Aorta (tissue), 5 donors: ENCODE results near the gene BZW1. TPM values are rescaled to one million over a fixed set of nuclear protein-coding genes. Genes with fewer than 3 reads are reported as not detected.

Source experiments
- ATAC-seq: fragments of 200-7000 bp; cut with Tn5 transposase; one replicate; pipeline ENCODE4 v1.9.1; 2022; ENCODE audit warnings: moderate library complexity; ENCODE audit not compliant: low FRiP score
- DNase-seq, 2 donors: peaks; one replicate each; pipeline ENCODE4 v3.0.0-alpha.2; 2020
- H3K27ac ChIP-seq, 2 donors: one replicate each; pipeline ENCODE4 v1.5.1; 2013; ENCODE audit warnings: low read length in 2 of 2, mild to moderate bottlenecking in 2 of 2, moderate library complexity in 2 of 2, control low read depth in 1 of 2, inconsistent platforms in 1 of 2, low read depth in 1 of 2
- H3K27me3 ChIP-seq, 2 donors: one replicate each; pipeline ENCODE4 v1.6.1; 2013; ENCODE audit warnings: control low read depth in 1 of 2, low read length in 1 of 2, mild to moderate bottlenecking in 1 of 2, moderate library complexity in 1 of 2; ENCODE audit not compliant: insufficient read depth in 2 of 2, control insufficient read depth in 1 of 2
- H3K36me3 ChIP-seq, 2 donors: one replicate each; pipeline ENCODE4 v1.6.1; 2013; ENCODE audit warnings: control low read depth in 1 of 2, low read length in 1 of 2, mild to moderate bottlenecking in 1 of 2; ENCODE audit not compliant: insufficient read depth in 2 of 2, control insufficient read depth in 1 of 2
- H3K4me1 ChIP-seq, 2 donors: one replicate each; pipeline ENCODE4 v1.6.1; 2013; ENCODE audit warnings: low read length in 2 of 2, control low read depth in 1 of 2, mild to moderate bottlenecking in 1 of 2, moderate library complexity in 1 of 2; ENCODE audit not compliant: insufficient read depth in 2 of 2, control insufficient read depth in 1 of 2
- H3K4me3 ChIP-seq, 2 donors: one replicate each; pipeline ENCODE4 v1.5.1; 2013; ENCODE audit warnings: low read length in 2 of 2, control low read depth in 1 of 2, mild to moderate bottlenecking in 1 of 2
- H3K9me3 ChIP-seq: one replicate; pipeline ENCODE4 v1.6.1; 2013; ENCODE audit warnings: mild to moderate bottlenecking, low read length; ENCODE audit not compliant: control insufficient read depth
- WGBS, 2 donors: extraction: QIAGEN DNeasy Blood & Tissue Kit; methylation state at CpG; one replicate each; pipeline ENCODE4 v1.1.7; 2013; 5-methylcytosine and 5-hydroxymethylcytosine counted together
- intact Hi-C, 2 donors: fragments of 100-400 bp; cut with DNase I; formaldehyde crosslinking; loops; one replicate each; pipeline versions ENCODE4 v1.14.2 to v1.15.0; 2022
- polyA plus RNA-seq, 2 donors: library from polyadenylated mRNA; stranded (reverse); fragments of 200-250 nt; gene quantifications; one replicate each; pipeline ENCODE4 v1.2.3, GENCODE V29; 2013
- total RNA-seq, 2 donors: library from RNA; stranded (reverse); fragmentation: NEBNext Ultra II Directional; extraction: Animal tissue kit (Norgen Biotek cat#: 25700); gene quantifications; one replicate each; pipeline ENCODE4 v1.2.1, GENCODE V29; 2021
- donor health status: healthy with polysubstance abuse.
- donor health status: Bipolar disorder and iron deficiency.
- donor health status: DM: no; HTN: no; CAD: no.
- donor health status: DM: no; HTN: no; CAD: no.
- donor health status: DM: yes; HTN: yes; CAD: no.

The BZW1 gene
- total and polyA plus RNA-seq, 4 donors = 73.1 to 250 (median 136) TPM

DNA sequence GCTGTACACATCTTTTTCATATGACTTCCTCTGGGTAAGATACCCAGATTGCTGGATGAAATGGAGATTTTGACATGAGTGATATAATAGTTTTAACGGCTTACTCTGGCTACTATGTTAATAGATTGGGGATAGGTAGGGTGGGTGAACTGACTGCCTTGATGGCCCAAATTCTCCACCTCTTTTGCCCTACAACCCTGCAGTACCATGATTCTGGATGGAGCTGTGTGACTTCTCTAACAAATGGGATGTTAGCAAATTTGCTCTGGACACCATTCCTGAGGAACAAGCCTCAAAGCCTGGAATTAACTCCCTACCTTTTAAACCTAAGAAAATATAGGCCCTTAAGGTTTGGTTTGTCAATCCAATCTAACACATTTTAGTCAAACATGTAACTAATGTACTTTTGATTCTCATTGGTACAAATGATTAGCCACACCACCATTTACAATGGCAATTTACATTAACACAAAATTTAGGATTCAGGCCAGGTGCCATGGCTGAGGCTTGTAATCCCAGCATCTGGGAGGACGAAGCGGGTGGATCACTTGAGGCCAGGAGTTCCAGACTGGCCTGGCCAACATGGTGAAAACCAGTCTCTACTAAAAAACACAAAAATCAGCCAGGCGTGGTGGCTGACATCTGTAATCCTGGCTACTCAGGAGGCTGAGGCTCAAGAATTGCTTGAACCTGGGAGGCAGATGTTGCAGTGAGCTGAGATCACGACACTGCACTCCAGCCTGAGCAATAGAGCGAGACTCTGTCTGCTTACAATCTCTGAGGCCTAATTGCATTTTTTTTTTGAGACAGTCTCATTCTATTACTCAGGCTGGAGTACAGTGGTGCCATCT is 39.9 kb downstream of the BZW1 start:
- no peaks in the 10 kb centered on the region for H3K4me1 ChIP-seq
- peaks cover 11 to 13% of the 10 kb centered on the region in 2 donors for H3K36me3 ChIP-seq
- intact Hi-C loops = no loop called here
- no peaks in the 10 kb centered on the region for H3K9me3 ChIP-seq
- no peak for ATAC-seq
- H3K4me3 ChIP-seq = no peak overlapping the region
- H3K27ac ChIP-seq = peak overlapping the region in 1 of 2 donors; percentile 14
- DNase-seq = no peak
- H3K27me3 ChIP-seq = no peaks in the 10 kb centered on the region
- WGBS, 2 donors = 91 to 94% methylated on average over 6 of the region's 6 CpGs

DNA sequence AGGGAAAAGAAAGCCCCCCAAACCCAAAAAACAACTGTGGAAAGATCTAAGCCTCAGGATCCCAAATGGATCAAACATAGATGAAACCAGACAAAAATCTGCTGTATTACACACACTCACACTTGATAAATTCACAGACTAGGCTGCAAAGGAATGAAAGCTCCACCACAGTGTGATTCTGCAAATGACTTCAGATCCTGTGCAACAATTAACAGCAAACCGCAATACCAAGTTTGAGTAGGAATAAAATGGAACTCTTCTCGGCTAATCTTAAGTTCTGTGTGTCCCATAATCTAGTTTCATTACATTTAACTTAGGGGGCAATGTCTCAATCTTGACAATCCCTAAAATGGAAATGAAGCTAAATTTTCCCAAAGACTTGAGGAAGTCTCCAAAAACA is 40.9 kb downstream of the BZW1 start:
- intact Hi-C loops = no loop called here
- H3K27ac ChIP-seq = no peak overlapping the region
- H3K27me3 ChIP-seq = no peaks in the 10 kb centered on the region
- no peak for DNase-seq
- 96 to 97% methylated on average over 2 of the region's 2 CpGs for WGBS, 2 donors
- no peak for ATAC-seq
- no peaks in the 10 kb centered on the region for H3K9me3 ChIP-seq
- peaks cover 11 to 13% of the 10 kb centered on the region in 2 donors for H3K36me3 ChIP-seq
- H3K4me1 ChIP-seq = no peaks in the 10 kb centered on the region
- H3K4me3 ChIP-seq = no peak overlapping the region

DNA sequence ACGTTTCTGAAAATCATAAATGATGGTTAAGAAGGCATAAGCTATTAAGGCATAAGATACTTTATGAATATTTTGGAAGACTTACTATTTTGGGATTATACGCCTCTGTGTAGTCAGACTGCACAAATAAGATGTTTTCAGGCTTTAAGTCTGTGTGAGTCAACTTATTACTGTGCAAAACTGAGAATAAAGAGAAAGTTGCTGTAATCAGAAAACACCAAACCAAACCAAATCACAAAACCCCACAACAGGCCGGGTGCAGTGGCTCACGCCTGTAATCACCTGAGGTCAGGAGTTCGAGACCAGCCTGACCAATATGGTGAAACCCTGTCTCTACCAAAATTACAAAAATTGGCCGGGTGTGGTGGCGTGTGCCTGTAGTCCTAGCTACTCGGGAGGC is 45.1 kb downstream of the BZW1 start:
- no peak for DNase-seq
- intact Hi-C loops = no loop called here
- Histone ChIP-seq H3K27me3 (no peaks in the 10 kb centered on the region), H3K4me3 (no peak overlapping the region), H3K4me1 (peaks cover 0 to 3% of the 10 kb centered on the region in 2 donors), H3K36me3 (peaks cover 13 to 14% of the 10 kb centered on the region in 2 donors), H3K27ac (no peak overlapping the region), H3K9me3 (no peaks in the 10 kb centered on the region)
- no peak for ATAC-seq
- 79 to 86% methylated on average over 8 of the region's 8 CpGs for WGBS, 2 donors

DNA sequence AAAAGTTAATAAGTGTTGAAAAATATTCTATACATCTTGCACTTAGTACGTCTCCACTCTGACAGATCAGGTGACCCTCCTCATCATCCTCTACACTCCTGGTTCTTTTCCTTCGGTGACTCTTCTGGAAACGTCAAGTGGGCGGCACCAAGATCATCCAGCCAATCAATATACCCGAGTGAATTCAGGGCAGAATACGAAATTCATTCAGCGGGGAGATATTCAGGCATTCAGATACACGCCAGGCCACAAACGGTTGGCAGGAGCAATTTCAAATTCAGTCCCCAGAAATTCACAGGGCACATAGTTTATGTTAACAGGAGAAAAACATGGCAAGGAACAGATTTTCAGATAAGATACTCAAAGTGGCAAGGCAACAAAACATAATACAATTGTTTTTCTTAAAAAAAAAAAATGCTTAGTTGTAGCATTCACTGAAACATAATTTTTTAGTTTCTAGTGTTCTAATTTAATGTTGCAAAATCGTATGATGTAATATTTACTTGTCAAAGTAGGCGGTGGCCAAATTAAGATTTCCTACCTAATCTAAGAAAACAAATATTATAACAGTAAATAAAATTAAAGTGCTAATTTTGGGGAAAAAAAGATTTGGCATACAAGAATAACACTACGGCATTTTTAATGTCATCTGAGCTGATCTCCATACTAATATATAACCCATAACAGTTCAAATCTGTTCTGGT is 48.5 kb downstream of the BZW1 start:
- ATAC-seq (no peak), DNase-seq (peak in 1 of 2 donors; percentile 49)
- no peak overlapping the region for H3K27ac ChIP-seq
- no peaks in the 10 kb centered on the region for H3K27me3 ChIP-seq
- peaks cover 0 to 3% of the 10 kb centered on the region in 2 donors for H3K4me1 ChIP-seq
- WGBS, 2 donors = 6% methylated on average over 12 of the region's 12 CpGs
- intact Hi-C loops = loop anchor here (5.0 kb wide), 2 partner anchors 48 to 148 kb away; partner anchors contain the start of gene BZW1 (in 2 of the 2)
- no peaks in the 10 kb centered on the region for H3K9me3 ChIP-seq
- H3K4me3 ChIP-seq = peak overlapping the region in 1 of 2 donors; percentile 30
- peaks cover 2 to 3% of the 10 kb centered on the region in 2 donors for H3K36me3 ChIP-seq

DNA sequence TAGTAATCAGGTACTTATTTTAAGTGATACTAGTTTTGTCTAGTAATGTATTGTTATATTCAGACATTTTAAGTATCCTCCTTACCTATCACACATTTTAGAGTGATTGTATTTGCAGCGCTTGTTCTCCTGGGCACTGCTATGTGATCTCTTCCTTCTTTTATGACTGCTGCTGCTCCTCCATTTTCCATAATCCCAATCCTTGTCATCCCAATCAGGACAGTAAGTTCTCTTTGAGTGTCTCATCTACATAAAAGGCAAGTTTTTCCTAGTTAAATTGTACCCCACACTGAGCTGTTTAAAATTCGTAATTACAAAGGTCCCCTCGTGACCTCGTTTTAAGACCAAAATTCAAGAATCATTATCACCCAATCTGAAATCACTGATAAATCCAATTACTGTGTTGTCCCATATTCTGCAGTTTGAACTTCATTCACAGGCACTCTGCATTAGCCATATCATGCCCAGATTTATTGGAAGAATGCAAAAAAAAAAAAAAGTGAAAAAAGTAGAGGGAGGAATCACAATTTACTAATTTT is 50.0 kb downstream of the BZW1 start:
- 1 to 2% methylated on average over 4 of the region's 4 CpGs for WGBS, 2 donors
- H3K9me3 ChIP-seq = no peaks in the 10 kb centered on the region
- peak overlapping the region; percentile 68 to 71 for H3K4me3 ChIP-seq
- no peak for DNase-seq
- intact Hi-C loops = loop anchor here (5.0 kb wide), 2 partner anchors 49 to 149 kb away; partner anchors contain the start of gene BZW1 (in 2 of the 2)
- H3K27me3 ChIP-seq = no peaks in the 10 kb centered on the region
- no peak for ATAC-seq
- H3K27ac ChIP-seq = no peak overlapping the region
- H3K36me3 ChIP-seq = peaks cover 2 to 3% of the 10 kb centered on the region in 2 donors
- H3K4me1 ChIP-seq = peaks cover 0 to 3% of the 10 kb centered on the region in 2 donors

DNA sequence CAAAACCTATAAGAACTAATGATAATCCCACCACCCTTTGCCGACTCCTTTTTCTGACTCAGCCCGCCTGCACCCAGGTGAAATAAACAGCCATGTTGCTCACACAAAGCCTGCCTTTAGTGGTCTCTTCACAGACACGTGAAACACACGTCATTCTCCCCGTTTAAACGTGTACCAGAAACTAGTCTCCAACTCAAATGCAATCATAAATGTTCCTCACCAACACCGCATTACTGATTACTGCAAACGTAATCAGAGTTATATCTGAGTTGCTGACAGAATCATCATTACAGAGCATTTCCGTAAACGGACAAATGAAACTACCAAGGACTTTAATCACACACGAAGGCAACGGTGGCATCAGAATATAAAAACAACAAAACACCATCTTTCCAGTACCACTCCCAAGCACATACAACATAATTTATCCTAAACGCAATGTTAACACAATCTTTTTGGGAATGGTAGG is 50.9 kb downstream of the BZW1 start:
- no peak for ATAC-seq

DNA sequence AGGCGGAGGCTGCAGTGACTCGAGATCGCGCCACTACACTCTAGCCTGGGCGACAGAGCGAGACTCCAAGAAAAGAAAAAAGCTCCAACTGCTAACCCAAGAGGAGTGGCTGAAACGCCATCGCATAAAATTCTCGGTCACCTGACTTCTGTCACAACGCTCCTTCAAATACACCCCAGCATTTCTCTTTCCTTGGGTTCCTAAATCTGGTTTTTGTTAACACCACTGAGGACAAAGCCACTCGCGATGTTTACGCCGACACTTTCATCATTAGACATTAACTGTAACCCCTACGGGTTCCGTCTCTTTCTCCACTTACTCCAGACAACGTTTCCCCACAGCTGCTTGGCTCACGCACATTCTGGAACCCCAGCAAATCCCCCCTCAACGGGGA is 52.1 kb downstream of the BZW1 start:
- DNase-seq = no peak

More for the DNA sequence above, 50.9 kb downstream of the BZW1 start:
- Histone ChIP-seq H3K4me3 (peak overlapping the region; percentile 80 to 95), H3K4me1 (peaks cover 0 to 3% of the 10 kb centered on the region in 2 donors), H3K27ac (peak overlapping the region in 1 of 2 donors; percentile 32), H3K9me3 (no peaks in the 10 kb centered on the region), H3K27me3 (no peaks in the 10 kb centered on the region), H3K36me3 (peaks cover 2 to 3% of the 10 kb centered on the region in 2 donors)
- WGBS, 2 donors = 0% methylated on average over 13 of the region's 13 CpGs
- intact Hi-C loops = loop anchor here (5.0 kb wide), 2 partner anchors 50 to 150 kb away; partner anchors contain the start of gene BZW1 (in 2 of the 2)
- no peak for DNase-seq

More for the DNA sequence above, 52.1 kb downstream of the BZW1 start:
- intact Hi-C loops = loop anchor here (5.0 kb wide), 2 partner anchors 51 to 151 kb away; partner anchors contain the start of gene BZW1 (in 2 of the 2)
- Histone ChIP-seq H3K4me3 (peak overlapping the region; percentile 80 to 95), H3K36me3 (no peaks in the 10 kb centered on the region), H3K27me3 (no peaks in the 10 kb centered on the region), H3K9me3 (no peaks in the 10 kb centered on the region), H3K27ac (peak overlapping the region; percentile 99 to 100), H3K4me1 (no peaks in the 10 kb centered on the region)
- WGBS, 2 donors = 0% methylated on average over 19 of the region's 19 CpGs
- ATAC-seq = peak; percentile 4
